KMS-11 (cell line): ENCODE results near the gene SRSF10.

Experiments used
- H2AFZ ChIP-seq: fragments of 200-600 bp; sonication (generic); 2 replicates; pipeline ENCODE4 v1.6.1; 2016; ENCODE audit warnings: antibody characterized with exemption, mixed run types, low read depth
- H3K27ac ChIP-seq: fragments of 200-600 bp; sonication (generic); 2 replicates; pipeline ENCODE4 v1.6.1; 2016; ENCODE audit warnings: mild to moderate bottlenecking, mixed run types
- H3K27me3 ChIP-seq: fragments of 200-600 bp; sonication (generic); 2 replicates; pipeline ENCODE4 v1.6.1; 2017; ENCODE audit warnings: mild to moderate bottlenecking, low read depth, mixed run types, moderate library complexity; ENCODE audit not compliant: insufficient read depth
- H3K36me3 ChIP-seq: fragments of 200-600 bp; sonication (generic); 2 replicates; pipeline ENCODE4 v1.6.1; 2017; ENCODE audit warnings: mild to moderate bottlenecking, mixed run types; ENCODE audit not compliant: insufficient read depth
- H3K4me1 ChIP-seq: fragments of 200-600 bp; sonication (generic); 2 replicates; pipeline ENCODE4 v1.6.1; 2016; ENCODE audit warnings: mild to moderate bottlenecking, low read depth, mixed run types; ENCODE audit not compliant: poor library complexity, severe bottlenecking
- H3K4me2 ChIP-seq: fragments of 200-600 bp; sonication (generic); 2 replicates; pipeline ENCODE4 v1.7.0; 2016; ENCODE audit warnings: mild to moderate bottlenecking, mixed run types
- H3K4me3 ChIP-seq: fragments of 200-600 bp; sonication (generic); IDR thresholded peaks from 2 replicates; pipeline ENCODE4 v1.6.1; 2017; ENCODE audit warnings: low read depth, low read length, mixed read lengths; ENCODE audit not compliant: insufficient read depth
- H3K79me2 ChIP-seq: fragments of 200-600 bp; sonication (generic); 2 replicates; pipeline ENCODE4 v1.6.1; 2016; ENCODE audit warnings: low read depth, mixed run types; ENCODE audit not compliant: insufficient read depth
- H3K9ac ChIP-seq: fragments of 200-600 bp; sonication (generic); 2 replicates; pipeline ENCODE4 v1.6.1; 2016; ENCODE audit warnings: mild to moderate bottlenecking, mixed run types
- H4K20me1 ChIP-seq: fragments of 200-600 bp; sonication (generic); 2 replicates; pipeline ENCODE4 v1.6.1; 2016; ENCODE audit warnings: mild to moderate bottlenecking, mixed run types; ENCODE audit not compliant: insufficient read depth
- CTCF ChIP-seq: fragments of 200-600 bp; sonication (generic); conservative IDR thresholded peaks from 2 replicates; pipeline ENCODE4 v1.6.1; 2017; ENCODE audit warnings: low read depth, mild to moderate bottlenecking, antibody characterized with exemption, low read length, moderate library complexity, mixed read lengths

The SRSF10 gene

GRCh38 chr1:24004132-24004531 lies 24.0 kb upstream of the SRSF10 start:
- TF ChIP-seq CTCF: no peak
- H3K36me3 ChIP-seq: no peaks in the 10 kb centered on the region
- H4K20me1 ChIP-seq: no peaks in the 10 kb centered on the region
- H3K27ac ChIP-seq: no peak overlapping the region
- H3K4me1 ChIP-seq: peaks cover 7% of the 10 kb centered on the region
- no peak overlapping the region for H3K9ac ChIP-seq
- no peaks in the 10 kb centered on the region for H3K79me2 ChIP-seq
- no peak overlapping the region for H2AFZ ChIP-seq
- no peaks in the 10 kb centered on the region for H3K27me3 ChIP-seq
- no peak overlapping the region for H3K4me2 ChIP-seq
- no peak overlapping the region for H3K4me3 ChIP-seq

- Histone ChIP-seq H3K4me3 (no peak overlapping the region), H4K20me1 (no peaks in the 10 kb centered on the region), H3K4me1 (peaks cover 7% of the 10 kb centered on the region), H3K4me2 (no peak overlapping the region), H3K36me3 (no peaks in the 10 kb centered on the region), H2AFZ (no peak overlapping the region), H3K27me3 (no peaks in the 10 kb centered on the region), H3K27ac (no peak overlapping the region), H3K79me2 (no peaks in the 10 kb centered on the region), H3K9ac (no peak overlapping the region)
- TF ChIP-seq CTCF: no peak
Observed at GRCh38 chr1:24003331-24003972, 23.3 kb upstream of the SRSF10 start.

GRCh38 chr1:24002695-24003094 lies 22.6 kb upstream of the SRSF10 start:
- Histone ChIP-seq H3K4me1 (peaks cover 7% of the 10 kb centered on the region), H2AFZ (no peak overlapping the region), H3K27me3 (no peaks in the 10 kb centered on the region), H3K79me2 (no peaks in the 10 kb centered on the region), H3K4me2 (no peak overlapping the region), H3K9ac (no peak overlapping the region), H3K4me3 (no peak overlapping the region), H4K20me1 (no peaks in the 10 kb centered on the region), H3K27ac (no peak overlapping the region), H3K36me3 (no peaks in the 10 kb centered on the region)
- no peak for TF ChIP-seq CTCF

GRCh38 chr1:23999156-23999671 lies 19.1 kb upstream of the SRSF10 start:
- H3K4me1 ChIP-seq: peaks cover 4% of the 10 kb centered on the region
- H3K4me2 ChIP-seq: no peak overlapping the region
- H4K20me1 ChIP-seq: no peaks in the 10 kb centered on the region
- no peak for TF ChIP-seq CTCF
- no peaks in the 10 kb centered on the region for H3K36me3 ChIP-seq
- H3K27ac ChIP-seq: no peak overlapping the region
- H3K4me3 ChIP-seq: no peak overlapping the region
- H3K27me3 ChIP-seq: no peaks in the 10 kb centered on the region
- no peak overlapping the region for H3K9ac ChIP-seq
- no peaks in the 10 kb centered on the region for H3K79me2 ChIP-seq
- H2AFZ ChIP-seq: no peak overlapping the region
